ENCODE measurements around the gene DUSP8. TPM values are rescaled to one million over a fixed set of nuclear protein-coding genes. Genes with fewer than 3 reads are reported as not detected.

Gene DUSP8
- total RNA-seq, 4 donors from 2014 or later: 13.3 to 31.8 (median 19.8) TPM

DNA sequence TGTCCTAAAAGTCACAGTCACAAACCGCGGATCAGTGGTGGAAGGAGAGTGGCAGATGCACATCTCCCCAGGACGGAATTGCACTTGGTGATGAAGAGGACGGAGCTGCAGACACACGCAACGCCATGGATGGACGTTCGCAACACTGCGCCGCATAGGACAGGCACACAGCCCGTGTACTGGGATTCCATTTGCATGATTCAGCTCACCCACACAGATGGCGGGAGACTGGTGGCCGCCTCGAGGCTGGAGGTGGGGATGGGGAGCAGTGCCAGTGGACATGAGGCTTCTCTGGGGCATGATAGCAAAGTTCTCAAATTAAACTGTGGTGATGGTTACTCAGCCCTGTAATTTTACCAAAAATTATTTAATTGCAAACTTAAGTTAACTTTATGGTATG lies 37.4 kb downstream of the DUSP8 start:
- DNase-seq: no peak
- Histone ChIP-seq H3K4me1 (peaks cover 0 to 53% (median 17%) of the 10 kb centered on the region in 4 donors), H3K27ac (no peak overlapping the region), H3K27me3 (peaks cover 3% of the 10 kb centered on the region), H3K9me3 (no peaks in the 10 kb centered on the region), H3K36me3 (peaks cover 0 to 6% (median 0%) of the 10 kb centered on the region in 4 donors), H3K4me3 (no peak overlapping the region)
- intact Hi-C loops (cut with DNase I; ENCODE audit: low total_unique reads) (no loop called here), in situ Hi-C loops (cut with MboI; ENCODE audit: low pct_ligation_motif_present in 1 of 4, low pct_unique_long_range_greater_than_20kb in 1 of 4, low sequenced_read_pairs in 3 of 4) (no loop called here)
- no peak for TF ChIP-seq EP300 (IDR thresholded peaks at IDR 0.05; ENCODE audit: low read depth)
- TF ChIP-seq CTCF (IDR thresholded peaks at IDR 0.05): no peak
- no peak for TF ChIP-seq POLR2AphosphoS5 (IDR thresholded peaks at IDR 0.05)
- TF ChIP-seq POLR2A (IDR thresholded peaks at IDR 0.05): no peak
- 82% methylated on average over 14 of the region's 14 CpGs; no CpG with 5 or more reads in 1 of the 2 donors for WGBS, 2 donors (ENCODE audit: low coverage in 1 of 2)

GRCh38 chr11:1534171-1534570 lies 37.9 kb downstream of the DUSP8 start:
- 85% methylated on average over 7 of the region's 7 CpGs; no CpG with 5 or more reads in 1 of the 2 donors for WGBS, 2 donors (ENCODE audit: low coverage in 1 of 2)
- in situ Hi-C loops (cut with MboI; ENCODE audit: low pct_ligation_motif_present in 1 of 4, low pct_unique_long_range_greater_than_20kb in 1 of 4, low sequenced_read_pairs in 3 of 4) (no loop called here), intact Hi-C loops (cut with DNase I; ENCODE audit: low total_unique reads) (no loop called here)
- TF ChIP-seq CTCF (IDR thresholded peaks at IDR 0.05) (no peak), POLR2A (IDR thresholded peaks at IDR 0.05) (no peak), POLR2AphosphoS5 (IDR thresholded peaks at IDR 0.05) (no peak)
- DNase-seq: no peak
- Histone ChIP-seq H3K4me1 (peaks cover 0 to 53% (median 17%) of the 10 kb centered on the region in 4 donors), H3K27ac (no peak overlapping the region), H3K27me3 (peaks cover 3% of the 10 kb centered on the region), H3K9me3 (no peaks in the 10 kb centered on the region), H3K36me3 (peaks cover 0 to 6% (median 0%) of the 10 kb centered on the region in 4 donors), H3K4me3 (no peak overlapping the region)

- in situ Hi-C loops (cut with MboI; ENCODE audit: low pct_ligation_motif_present in 1 of 4, low pct_unique_long_range_greater_than_20kb in 1 of 4, low sequenced_read_pairs in 3 of 4): no loop called here
- Histone ChIP-seq H3K36me3 (peaks cover 0 to 6% (median 0%) of the 10 kb centered on the region in 4 donors), H3K4me1 (peaks cover 0 to 53% (median 17%) of the 10 kb centered on the region in 4 donors), H3K9me3 (no peaks in the 10 kb centered on the region), H3K27me3 (peaks cover 3% of the 10 kb centered on the region), H3K4me3 (no peak overlapping the region), H3K27ac (peak overlapping the region in 1 of 4 donors; percentile 39)
- 75% methylated on average over 10 of the region's 10 CpGs; no CpG with 5 or more reads in 1 of the 2 donors for WGBS, 2 donors (ENCODE audit: low coverage in 1 of 2)
- TF ChIP-seq CTCF (IDR thresholded peaks at IDR 0.05) (no peak), POLR2AphosphoS5 (IDR thresholded peaks at IDR 0.05) (no peak), POLR2A (IDR thresholded peaks at IDR 0.05) (no peak), EP300 (IDR thresholded peaks at IDR 0.05; ENCODE audit: low read depth) (no peak)
- DNase-seq: no peak
- intact Hi-C loops (cut with DNase I; ENCODE audit: low total_unique reads): no loop called here
Measured at GRCh38 chr11:1533342-1533725, 38.7 kb downstream of the DUSP8 start.

GRCh38 chr11:1532606-1533341 lies 39.3 kb downstream of the DUSP8 start:
- 47 to 77% methylated on average over 3 to 20 of the region's 20 CpGs for WGBS, 2 donors (ENCODE audit: low coverage in 1 of 2)
- in situ Hi-C loops (cut with MboI; ENCODE audit: low pct_ligation_motif_present in 1 of 4, low pct_unique_long_range_greater_than_20kb in 1 of 4, low sequenced_read_pairs in 3 of 4): no loop called here
- peak overlapping the region in 3 of 4 donors; percentile 26 to 78 (median 42) for H3K27ac ChIP-seq

More at GRCh38 chr11:1532606-1533341, 39.3 kb downstream of the DUSP8 start:
- H3K27me3 ChIP-seq: no peaks in the 10 kb centered on the region
- intact Hi-C loops (cut with DNase I; ENCODE audit: low total_unique reads): no loop called here
- no peak for DNase-seq
- peaks cover 0 to 53% (median 17%) of the 10 kb centered on the region in 4 donors for H3K4me1 ChIP-seq
- no peak for TF ChIP-seq POLR2AphosphoS5 (IDR thresholded peaks at IDR 0.05)
- no peak for TF ChIP-seq EP300 (IDR thresholded peaks at IDR 0.05; ENCODE audit: low read depth)
- no peak for TF ChIP-seq CTCF (IDR thresholded peaks at IDR 0.05)
- TF ChIP-seq POLR2A (IDR thresholded peaks at IDR 0.05): no peak
- H3K4me3 ChIP-seq: no peak overlapping the region
- H3K36me3 ChIP-seq: peaks cover 0 to 6% (median 0%) of the 10 kb centered on the region in 4 donors
- no peaks in the 10 kb centered on the region for H3K9me3 ChIP-seq
